Frontal cortex (tissue), 4 donors: Measurements from ENCODE around the gene TNFRSF12A. TPM values are rescaled to one million over a fixed set of nuclear protein-coding genes. Genes with fewer than 3 reads are reported as not detected.

Experiments
- DNase-seq, 2 donors: peaks; one replicate each; pipeline ENCODE4 v3.0.0; 2012; ENCODE audit warnings: low spot score in 2 of 2
- FAIRE-seq: peaks from 2 replicates; lab custom pipeline; 2012; peaks lifted over from hg19 to GRCh38; lab: Jason Lieb, UNC
- total RNA-seq: library from RNA; depleted of rRNA; stranded (reverse); fragments of >200 nt; gene quantifications from one replicate; pipeline ENCODE4 v1.2.3, GENCODE V29; 2014
- donor health status: control.
- donor health status: control.
- donor health status: control.

The TNFRSF12A gene
- total RNA-seq, 1 donor from 2014 or later, result 0.82 TPM

DNA sequence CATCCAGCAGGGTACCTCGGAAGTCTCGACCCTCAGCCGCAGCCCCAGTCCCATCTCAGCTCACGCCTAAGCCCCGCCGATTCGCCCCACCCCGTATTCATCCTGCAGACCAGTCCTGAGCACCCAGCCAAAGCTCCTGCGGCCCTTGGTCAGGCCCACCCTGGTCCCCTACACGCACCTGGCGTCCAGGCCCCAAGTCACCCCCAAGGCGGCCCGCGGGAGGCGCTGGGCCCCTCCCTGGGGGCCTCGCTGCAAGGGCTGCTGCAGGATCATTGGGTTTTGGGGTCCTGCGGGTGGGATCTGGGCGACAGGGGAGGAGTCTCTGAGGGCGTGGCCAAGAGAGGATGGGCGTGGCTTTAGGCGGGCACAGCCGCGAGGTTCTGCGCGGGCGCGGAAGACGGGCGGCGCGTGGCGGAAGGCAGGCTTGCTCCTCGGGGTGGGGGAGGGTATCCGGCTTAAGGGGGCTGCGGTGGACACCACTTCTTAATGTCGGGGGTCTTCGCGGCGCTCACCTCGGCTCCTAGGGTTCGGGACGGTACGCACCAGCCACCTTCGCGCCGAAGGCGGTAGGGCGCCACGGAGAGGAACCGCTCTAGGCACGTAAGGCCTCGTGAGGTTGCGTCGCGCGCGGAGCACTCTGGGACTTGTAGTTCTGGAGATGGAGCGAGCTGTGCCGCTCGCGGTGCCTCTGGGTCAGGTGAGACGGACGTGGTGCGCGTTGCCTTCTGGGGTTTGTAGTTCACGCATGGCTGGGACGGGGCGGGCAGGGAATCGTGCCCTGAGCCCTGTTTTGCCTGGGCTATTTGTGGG is 3.7 kb downstream of the TNFRSF12A start, which contains the start of the genes HCFC1R1 and THOC6:
HCFC1R1 (minus strand) TSS at position 274 of the 810 bp plus-strand sequence; CDS start at position 273, 1 bp downstream.
THOC6 (plus strand) TSS at position 367 of the 810 bp plus-strand sequence; CDS start at position 659, 292 bp downstream.
- no peak for FAIRE-seq
- DNase-seq, result peak; percentile 91 to 94

DNA sequence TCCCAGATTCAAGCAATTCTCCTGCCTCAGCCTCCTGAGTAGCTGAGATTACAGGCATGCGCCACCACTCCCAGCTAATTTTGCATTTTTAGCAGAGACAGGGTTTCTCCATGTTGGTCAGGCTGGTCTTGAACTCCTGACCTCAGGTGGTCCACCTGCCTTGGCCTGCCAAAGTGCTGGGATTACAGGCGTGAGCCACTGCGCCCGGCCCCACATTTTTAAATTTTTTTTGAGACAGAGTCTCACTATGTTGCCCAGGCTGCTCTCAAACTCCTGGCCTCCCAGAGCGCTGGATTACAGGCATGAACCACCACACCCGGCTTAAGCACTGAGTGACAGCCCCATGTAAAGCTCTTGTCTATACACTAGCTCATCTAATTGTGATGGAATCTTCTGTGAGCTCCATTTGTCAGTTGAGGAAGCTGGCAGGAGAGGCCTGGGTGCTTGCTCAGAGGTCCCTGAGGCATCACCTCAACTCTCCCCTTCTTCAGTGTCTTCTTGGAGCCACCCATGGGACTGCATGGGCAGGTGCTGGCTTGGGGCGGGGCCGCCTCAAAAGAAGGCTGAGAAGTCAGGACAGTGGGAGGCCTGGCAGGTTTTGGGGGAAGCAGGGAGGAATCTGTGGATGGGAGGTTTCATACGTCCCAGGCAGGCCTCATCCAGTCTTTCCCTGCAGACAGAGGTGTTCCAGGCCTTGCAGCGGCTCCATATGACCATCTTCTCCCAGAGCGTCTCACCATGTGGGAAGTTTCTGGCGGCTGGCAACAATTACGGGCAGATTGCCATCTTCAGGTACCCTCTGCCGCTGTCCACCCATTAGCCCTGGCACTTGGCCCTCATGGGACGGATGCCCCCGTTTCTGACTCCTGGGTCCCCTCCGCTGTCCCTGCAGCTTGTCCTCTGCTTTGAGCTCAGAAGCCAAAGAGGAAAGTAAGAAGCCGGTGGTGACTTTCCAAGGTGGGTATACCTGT is 5.1 kb downstream of the TNFRSF12A start:
- FAIRE-seq (no peak), DNase-seq (no peak)

DNA sequence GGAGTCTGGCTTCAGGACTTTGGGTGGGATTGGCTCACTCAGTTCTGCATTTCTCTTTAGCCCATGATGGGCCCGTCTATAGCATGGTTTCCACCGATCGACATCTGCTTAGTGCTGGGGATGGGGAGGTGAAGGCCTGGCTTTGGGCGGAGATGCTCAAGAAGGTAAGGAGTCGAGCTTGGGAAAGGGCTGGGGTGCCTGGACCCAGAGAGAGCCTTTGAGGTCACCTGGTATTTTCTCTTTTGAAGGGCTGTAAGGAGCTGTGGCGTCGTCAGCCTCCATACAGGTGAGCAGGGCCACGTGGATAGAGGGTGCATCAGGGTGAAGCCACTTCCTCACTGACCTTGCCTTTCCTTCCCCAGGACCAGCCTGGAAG is 5.8 kb downstream of the TNFRSF12A start:
- FAIRE-seq (no peak), DNase-seq (no peak)

DNA sequence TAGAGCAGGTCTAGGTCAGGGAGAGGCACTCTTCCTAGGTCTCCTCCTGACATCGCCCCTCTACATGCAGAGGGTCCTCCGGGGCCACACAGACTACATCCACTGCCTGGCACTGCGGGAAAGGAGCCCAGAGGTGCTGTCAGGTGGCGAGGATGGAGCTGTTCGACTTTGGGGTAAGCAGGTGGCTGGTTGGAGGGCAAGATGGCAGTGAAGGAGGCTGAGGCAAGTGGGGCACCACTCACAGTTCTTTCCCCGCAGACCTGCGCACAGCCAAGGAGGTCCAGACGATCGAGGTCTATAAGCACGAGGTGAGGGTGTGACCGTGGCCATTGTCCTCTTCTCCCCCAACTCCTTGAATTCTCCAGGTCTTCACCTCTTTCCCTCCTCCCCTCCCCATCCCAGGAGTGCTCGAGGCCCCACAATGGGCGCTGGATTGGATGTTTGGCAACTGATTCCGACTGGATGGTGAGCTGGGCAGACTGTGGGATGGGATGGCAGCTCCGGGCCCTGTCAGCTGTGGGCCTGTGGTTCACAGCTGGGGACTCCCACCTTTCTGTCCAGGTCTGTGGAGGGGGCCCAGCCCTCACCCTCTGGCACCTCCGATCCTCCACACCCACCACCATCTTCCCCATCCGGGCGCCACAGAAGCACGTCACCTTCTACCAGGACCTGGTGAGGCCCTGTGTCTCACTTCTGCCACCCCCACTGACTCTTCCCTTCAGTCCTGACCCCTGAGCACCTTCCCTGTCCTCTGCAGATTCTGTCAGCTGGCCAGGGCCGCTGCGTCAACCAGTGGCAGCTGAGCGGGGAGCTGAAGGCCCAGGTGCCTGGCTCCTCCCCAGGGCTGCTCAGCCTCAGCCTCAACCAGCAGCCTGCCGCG is 6.7 kb downstream of the TNFRSF12A start:
- no peak for DNase-seq

DNA sequence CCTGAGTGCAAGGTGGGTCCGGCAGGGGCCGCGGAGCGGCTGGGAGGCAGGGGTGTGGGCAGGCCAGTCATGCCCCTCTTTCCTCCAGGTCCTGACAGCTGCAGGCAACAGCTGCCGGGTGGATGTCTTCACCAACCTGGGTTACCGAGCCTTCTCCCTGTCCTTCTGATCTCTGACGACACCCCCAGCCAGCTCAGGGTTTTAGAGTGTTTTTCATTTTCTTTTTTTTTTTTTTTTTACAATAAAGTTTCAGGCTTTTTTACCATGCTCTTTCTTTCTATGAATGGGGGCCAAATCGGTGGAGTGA is 7.3 kb downstream of the TNFRSF12A start:
- no peak for DNase-seq
- no peak for FAIRE-seq

More for the DNA sequence above, 6.7 kb downstream of the TNFRSF12A start:
- FAIRE-seq, result no peak

DNA sequence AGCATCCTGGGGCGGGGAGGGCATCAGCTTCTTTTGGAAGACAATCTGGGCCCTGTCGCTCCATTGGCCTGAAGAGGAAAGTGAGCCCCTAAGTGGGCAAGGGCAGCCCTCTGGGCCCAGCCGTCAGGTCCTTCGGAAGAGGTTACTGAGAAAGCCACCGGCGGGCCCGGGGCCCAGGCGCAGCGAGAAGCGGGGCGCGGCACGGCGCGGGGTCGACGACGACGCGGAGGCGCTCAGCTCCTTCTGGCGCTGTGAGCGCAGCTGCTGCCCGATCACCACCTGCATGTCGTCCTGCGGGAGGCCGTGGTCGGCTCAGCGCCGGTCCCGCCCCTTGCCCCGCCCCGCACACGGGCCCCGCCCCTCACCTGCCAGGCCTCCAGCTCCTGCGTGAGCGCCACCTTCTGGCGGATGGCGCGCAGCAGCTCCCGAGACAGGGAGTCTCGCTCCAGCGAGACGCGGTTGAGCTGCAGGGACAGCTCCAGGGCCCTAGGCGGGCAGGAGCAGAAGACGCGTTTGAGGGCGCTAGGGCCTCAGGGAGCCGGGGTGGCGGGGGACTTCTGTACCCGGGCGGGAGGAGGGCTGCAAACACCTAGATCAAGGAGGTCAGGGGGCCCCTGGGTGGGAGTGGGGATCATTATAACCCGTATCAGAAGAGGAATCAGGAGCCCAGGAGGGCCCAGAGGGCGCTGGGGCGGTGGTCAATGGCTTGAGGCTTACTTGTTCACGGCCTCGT is 8.0 kb downstream of the TNFRSF12A start:
- FAIRE-seq (no peak), DNase-seq (peak; percentile 81 to 87)

DNA sequence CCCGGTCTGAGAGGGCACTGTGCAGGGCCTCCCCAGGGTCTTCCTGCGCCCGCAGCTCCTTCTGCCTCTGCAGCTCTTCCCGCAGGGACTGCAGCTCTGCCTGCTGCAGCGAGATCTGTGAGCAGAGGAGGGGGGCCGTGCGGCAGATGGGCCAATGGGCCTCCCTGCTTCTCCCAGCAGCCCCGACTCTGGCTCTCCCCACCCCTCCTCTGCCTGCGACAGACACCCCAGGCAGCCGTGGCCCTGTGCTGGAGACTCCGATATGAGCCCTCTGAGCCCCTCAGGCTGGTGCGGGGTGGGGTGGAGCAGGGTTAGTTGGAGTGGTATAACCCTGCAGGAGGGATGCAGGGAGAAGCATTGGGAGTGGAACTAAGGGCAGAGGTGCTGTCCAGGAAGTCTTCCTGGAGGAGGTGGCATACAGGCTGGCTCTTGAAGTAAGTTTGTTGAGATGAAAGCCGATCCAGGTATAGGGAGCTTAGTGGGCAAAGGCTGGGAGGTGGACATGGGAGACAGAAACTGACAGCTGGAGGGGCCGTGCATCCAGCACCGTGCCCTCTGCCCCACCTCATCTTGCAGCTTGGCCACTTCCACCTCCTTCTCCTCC is 8.7 kb downstream of the TNFRSF12A start:
- DNase-seq (no peak), FAIRE-seq (no peak)

DNA sequence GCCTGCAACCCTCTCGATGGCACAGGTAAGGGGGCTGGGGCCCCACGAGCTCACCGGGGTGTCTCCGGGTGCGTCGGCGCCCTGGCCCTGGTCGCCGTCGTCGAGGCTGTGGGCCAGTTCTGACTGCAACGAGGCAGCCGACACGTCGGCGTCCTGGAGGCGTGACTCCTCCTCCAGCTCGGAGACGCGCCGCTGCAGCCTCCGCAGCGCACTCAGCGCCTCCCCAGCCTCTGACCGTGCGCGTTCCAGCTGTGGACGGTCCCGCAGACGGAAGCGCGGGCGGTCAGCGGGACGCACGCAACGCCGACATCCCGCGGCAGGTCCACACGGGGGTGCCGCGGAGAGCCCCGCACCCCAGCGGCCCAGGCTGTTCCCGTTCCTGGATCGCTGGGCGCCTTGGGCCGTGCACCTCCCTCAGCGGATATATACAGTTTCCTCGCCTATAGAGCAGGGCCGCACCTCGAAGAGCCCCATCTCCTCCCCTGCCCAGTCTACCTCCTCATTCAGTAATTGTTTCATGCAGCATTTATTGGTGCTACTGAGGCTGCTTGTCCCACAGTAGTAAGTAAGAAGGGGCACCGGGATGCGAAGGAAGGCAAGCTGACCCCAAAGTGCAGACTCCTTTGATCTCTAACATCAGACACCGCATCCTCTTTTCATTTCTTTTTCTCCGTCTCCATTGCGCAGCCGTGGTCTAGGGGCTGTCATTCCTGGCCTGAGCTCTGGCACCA is 9.5 kb downstream of the TNFRSF12A start:
- DNase-seq (no peak), FAIRE-seq (no peak)

DNA sequence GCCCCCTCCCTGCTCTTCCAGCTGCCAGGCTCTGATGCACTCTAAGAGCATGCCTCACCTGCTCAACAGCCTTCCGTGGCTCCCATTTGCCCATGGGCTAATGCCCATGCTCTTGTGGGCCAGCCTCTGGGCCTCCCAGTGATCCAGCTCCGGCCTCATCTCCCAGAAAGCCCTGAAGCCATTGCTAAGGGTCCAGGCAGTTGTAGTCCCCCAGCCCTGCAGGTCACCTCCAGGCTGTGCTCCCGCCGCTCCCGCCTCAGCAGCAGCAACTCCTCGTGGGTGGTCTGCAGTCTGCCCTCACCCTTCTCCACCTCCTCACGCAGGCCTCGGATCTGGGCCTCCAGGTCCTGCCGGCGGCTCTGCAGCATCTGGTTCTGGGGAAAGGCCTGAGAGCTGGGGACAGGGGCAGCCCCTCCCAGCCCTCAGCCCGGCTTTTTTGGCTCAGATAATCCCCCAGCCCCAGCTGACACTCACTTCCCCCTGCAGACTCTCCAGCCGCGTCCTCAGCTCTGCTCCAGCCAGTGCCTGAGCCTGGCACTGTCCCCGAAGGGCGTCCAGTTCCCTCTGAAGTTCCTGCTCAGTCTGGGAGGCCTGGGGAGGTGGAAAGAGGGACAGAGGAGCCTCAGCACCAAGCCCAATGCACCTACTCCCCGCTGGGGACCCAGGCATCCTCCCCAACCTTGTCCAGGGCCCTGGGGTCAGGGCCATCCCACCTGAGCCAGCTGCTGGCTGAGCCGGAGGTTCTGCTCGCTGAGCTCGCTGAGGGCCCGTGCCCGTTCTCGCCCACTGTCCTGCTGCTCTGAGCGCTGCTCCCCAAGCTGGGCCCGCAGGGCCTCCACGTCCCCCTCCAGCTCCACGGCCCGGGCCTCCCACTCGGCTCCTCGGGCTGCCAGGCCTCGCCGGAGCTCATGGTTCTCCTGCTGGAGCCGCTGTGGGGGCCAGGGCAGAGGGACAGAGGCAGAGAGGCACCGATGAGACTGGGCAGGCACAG is 10.3 kb downstream of the TNFRSF12A start:
- DNase-seq, result no peak
- FAIRE-seq, result no peak

DNA sequence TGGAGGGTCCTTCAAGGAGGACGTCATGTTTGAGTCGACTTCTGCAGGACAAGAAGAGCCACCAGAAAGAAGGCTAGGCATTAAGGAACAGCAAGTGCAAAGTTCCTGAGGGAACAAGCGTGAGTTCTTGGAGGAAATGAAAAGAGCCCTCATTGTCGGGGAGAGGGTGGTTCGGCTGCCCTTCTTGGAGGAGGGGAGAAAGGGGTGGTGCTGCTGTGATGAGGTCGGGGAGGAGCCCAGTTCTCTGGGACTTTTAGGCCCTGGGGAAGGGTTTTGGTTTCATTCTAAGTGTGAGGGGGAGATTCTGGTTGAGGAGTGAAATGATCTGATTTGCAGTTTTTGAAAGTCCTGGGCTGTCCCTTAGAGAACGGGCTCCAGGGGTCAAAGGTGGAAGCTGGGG is 12.5 kb downstream of the TNFRSF12A start:
- FAIRE-seq, result no peak
- DNase-seq, result no peak

DNA sequence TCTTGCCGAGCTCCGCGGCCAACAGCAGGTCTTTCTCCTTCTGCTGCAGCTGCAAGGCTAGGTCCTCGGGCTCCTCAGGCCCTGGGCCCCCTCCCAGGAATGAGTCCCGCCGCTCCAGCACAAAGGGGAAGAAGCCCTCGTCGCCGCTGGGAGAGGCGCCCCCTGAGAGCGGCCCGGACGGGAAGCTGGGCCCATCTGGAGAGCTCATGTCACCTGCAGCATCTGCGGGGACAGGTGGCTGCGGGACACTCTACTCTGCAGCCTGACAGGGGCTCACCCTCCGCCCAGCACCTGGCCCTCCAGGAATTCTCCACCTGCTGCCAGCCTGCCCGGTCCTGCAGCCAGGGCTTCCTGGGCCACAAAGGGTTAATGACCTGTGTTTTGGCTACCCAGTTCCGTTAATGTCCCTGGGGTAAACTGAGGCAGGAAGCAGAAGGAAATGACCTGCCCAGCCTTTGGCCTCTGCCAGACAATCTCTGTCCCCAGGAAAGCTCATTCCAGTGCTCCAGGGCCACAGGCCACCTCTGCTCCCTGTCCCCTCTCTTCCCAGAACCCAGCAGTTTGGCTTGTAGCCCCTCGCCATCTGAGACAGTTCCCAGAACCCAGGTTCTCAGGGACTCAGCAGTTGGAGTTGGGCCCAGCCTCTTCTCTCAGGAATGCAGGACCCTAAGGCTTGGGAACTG is 15.3 kb downstream of the TNFRSF12A start:
- FAIRE-seq, result no peak

DNA sequence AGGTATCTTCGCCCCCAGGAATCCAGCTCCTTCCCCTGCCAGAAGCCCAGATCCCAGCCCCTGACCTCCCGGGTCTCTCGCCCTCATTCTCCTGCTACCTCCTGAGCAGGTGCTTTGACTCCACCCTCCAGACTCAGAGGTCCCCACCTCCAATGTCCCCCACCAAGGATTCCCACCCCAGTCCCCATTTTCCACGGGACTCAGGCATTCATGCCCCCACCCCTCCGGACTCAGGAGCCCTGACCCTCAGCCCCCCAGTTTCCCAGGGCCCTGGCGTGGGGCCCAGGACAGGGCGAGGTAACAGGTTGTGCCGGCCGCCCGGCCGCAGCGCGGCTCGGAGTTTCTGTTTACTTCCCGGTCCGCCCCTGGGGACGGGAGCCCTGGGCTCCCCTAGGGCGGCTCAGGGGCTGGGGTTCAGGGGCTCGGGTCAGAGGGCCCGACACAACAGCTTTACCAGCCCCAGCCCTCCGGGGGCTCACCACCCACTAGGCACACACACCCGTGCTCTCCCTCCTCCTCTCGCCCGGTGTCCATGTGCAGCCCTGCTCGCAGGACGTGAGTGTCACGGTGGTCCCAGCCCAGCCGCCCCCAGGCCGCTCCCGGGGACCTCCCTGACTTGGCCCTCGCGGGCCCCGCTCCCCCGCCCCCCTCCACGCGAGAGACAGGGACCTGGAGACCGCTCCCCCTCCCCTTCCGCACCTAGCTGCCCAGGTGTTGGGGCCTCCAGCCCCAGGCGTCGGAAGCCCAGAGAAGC is 16.0 kb downstream of the TNFRSF12A start:
- DNase-seq (no peak), FAIRE-seq (no peak)

More for the DNA sequence above, 15.3 kb downstream of the TNFRSF12A start:
- no peak for DNase-seq

DNA sequence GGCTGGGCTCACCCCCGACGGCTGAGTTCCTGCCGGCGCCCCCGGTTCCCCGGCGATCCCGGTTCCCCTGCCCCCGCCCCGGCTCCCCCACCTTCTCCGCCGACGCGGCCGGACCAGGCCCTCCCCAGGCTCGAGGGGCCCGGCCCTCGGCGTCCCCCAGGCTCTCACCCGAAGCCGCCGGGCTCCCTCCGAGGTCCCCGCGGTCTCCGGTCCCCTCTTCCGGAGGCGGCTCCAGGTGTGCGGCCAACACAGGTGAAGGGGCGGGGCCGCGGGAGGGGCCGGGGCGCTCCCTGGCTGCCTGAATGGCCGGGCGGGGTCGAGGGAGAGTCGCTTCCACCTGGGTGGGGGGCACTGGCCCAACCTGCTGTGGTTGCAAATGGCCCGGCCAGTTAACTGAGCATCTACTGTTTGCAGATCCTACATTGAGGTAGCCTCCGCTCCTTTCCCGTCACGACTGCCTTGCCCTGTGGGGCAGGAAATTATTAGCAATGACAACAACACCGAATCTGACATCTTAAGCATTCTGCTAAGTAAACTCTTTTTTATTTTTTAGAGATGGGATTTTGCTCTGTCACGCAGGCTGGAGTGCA is 16.7 kb downstream of the TNFRSF12A start, which contains the start of gene BICDL2:
BICDL2 (minus strand) TSS at position 219 of the 590 bp plus-strand sequence. CDS start 1,448 bp downstream, outside the sequence.
- no peak for FAIRE-seq
- DNase-seq, result no peak

DNA sequence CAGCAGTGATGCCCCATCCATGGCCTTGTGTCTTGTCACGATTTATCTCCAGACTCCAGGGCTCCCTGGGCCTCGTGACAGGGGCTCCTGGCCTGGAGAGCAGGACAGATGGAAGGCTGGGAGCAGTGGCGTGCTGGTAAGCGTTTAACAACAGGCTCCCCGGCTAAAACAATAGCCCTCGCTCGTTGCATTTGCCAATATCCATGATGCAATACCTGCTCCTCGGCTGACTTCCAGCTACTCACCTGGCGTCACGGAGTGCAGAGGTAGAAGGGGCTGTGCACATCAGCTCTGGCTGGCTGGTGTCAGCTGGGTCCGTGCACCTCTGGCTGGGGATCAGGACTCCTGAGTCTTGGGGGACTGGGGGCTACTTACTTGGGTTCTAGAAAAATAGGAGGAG is 18.1 kb downstream of the TNFRSF12A start:
- DNase-seq, result no peak
- FAIRE-seq, result no peak

DNA sequence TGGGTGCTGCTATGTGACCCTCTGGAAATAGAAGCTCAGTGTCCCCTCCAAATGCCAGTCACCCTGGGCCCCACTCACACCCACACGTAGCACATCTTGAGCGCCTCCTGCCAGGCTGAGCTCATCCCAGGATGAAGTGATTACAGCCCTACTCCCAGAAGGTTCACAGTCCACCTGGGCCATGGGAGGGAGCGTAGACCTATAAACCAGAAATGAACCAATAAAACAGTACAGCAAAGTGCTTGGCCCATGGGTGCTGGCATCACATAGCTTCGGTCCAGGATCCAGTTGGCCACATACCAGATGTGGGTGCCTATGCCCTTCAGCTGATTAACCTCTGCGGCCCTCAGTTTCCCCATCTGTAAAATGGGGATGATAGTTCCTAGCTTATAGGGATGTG is 18.7 kb downstream of the TNFRSF12A start:
- no peak for DNase-seq
- FAIRE-seq, result no peak
